Body of pancreas (tissue), 4 donors: Measurements from ENCODE around the gene TOR2A. TPM values are rescaled to one million over a fixed set of nuclear protein-coding genes. Genes with fewer than 3 reads are reported as not detected.

Source experiments
- ATAC-seq: fragments of 150-250 bp; one replicate; pipeline ENCODE4 v1.9.1; 2016
- DNase-seq, 4 donors: peaks; one replicate each; pipeline ENCODE4 v3.0.0-alpha.2; 2019
- H3K27ac ChIP-seq, 4 donors: fragments of 200-600 bp; sonication (generic); 1 replicate in 3 of 4; 2 replicates in 1 of 4; pipeline versions ENCODE4 v1.5.1 to v1.6.1; 2016 to 2019; ENCODE audit warnings: mild to moderate bottlenecking in 1 of 4, mixed read lengths in 1 of 4, moderate library complexity in 1 of 4
- H3K27me3 ChIP-seq, 2 donors: fragments of 200-600 bp; sonication (generic); one replicate each; pipeline ENCODE4 v1.6.0; 2016; ENCODE audit warnings: mild to moderate bottlenecking in 1 of 2
- H3K36me3 ChIP-seq, 2 donors: fragments of 200-600 bp; sonication (generic); replicated peaks in 1 of 2; 2 replicates each; pipeline ENCODE4 v1.5.1; 2016; ENCODE audit warnings: low read depth in 2 of 2; ENCODE audit not compliant: insufficient read depth in 1 of 2
- H3K4me1 ChIP-seq: fragments of 200-600 bp; sonication (generic); one replicate; pipeline ENCODE4 v1.6.0; 2016
- H3K4me3 ChIP-seq, 2 donors: fragments of 200-600 bp; sonication (generic); 1 replicate in 1 of 2; 2 replicates in 1 of 2; pipeline ENCODE4 v1.5.1; 2016 to 2019
- H3K9me3 ChIP-seq, 3 donors: fragments of 200-600 bp; sonication (generic); 1 replicate in 2 of 3; 2 replicates in 1 of 3; pipeline ENCODE4 v1.5.1; 2016
- CTCF ChIP-seq, 7 experiments: fragments of 450-650 bp in 4 of 7; fragments of 200-600 bp in 3 of 7; sonication (generic) in 3 of 7; IDR thresholded peaks; one replicate each; pipeline ENCODE4 v1.5.1; 2016 to 2019; ENCODE audit warnings: antibody characterized with exemption in 7 of 7
- POLR2A ChIP-seq, 3 donors: fragments of 450-650 bp; IDR thresholded peaks; one replicate each; pipeline ENCODE4 v1.6.1; 2016; ENCODE audit warnings: antibody characterized with exemption in 3 of 3, mild to moderate bottlenecking in 2 of 3
- WGBS, 2 donors: methylation state at CpG; one replicate each; pipeline ENCODE4 v1.1.5; 2017; 5-methylcytosine and 5-hydroxymethylcytosine counted together
- intact Hi-C: fragments of 100-400 bp; cut with DNase I; formaldehyde crosslinking; loops from one replicate; pipeline ENCODE4 v1.15.1; 2023
- total RNA-seq, 2 donors: library from RNA; depleted of rRNA; stranded (reverse); fragments of >200 nt; gene quantifications; one replicate each; pipeline ENCODE4 v1.1.0, GENCODE V29; 2016

The TOR2A gene
- total RNA-seq, 2 donors from 2014 or later, result 8.3 to 14.2 TPM

GRCh38 chr9:127729522-127730256 is 5.4 kb downstream of the TOR2A start:
- Histone ChIP-seq H3K4me3 (no peak overlapping the region), H3K27ac (no peak overlapping the region), H3K4me1 (peaks cover 7% of the 10 kb centered on the region), H3K9me3 (no peaks in the 10 kb centered on the region), H3K36me3 (no peaks in the 10 kb centered on the region), H3K27me3 (no peaks in the 10 kb centered on the region)
- DNase-seq (no peak), ATAC-seq (no peak)
- TF ChIP-seq CTCF (IDR thresholded peaks at IDR 0.05) (no peak), POLR2A (IDR thresholded peaks at IDR 0.05) (no peak)
- intact Hi-C loops, result loop anchor here (5.0 to 10.0 kb wide), 4 partner anchors 53 to 193 kb away; partner anchors contain the start of gene AK1
- WGBS, 2 donors, result 79 to 86% methylated on average over 10 to 18 of the region's 18 CpGs

- Histone ChIP-seq H3K27me3 (no peaks in the 10 kb centered on the region), H3K4me3 (no peak overlapping the region), H3K36me3 (no peaks in the 10 kb centered on the region), H3K9me3 (no peaks in the 10 kb centered on the region), H3K27ac (no peak overlapping the region), H3K4me1 (no peaks in the 10 kb centered on the region)
- WGBS, 2 donors, result 83 to 85% methylated on average over 5 to 8 of the region's 8 CpGs
- TF ChIP-seq POLR2A (IDR thresholded peaks at IDR 0.05) (no peak), CTCF (IDR thresholded peaks at IDR 0.05) (no peak)
- DNase-seq (no peak), ATAC-seq (no peak)
- intact Hi-C loops, result no loop called here
Observed at GRCh38 chr9:127728808-127729207, 6.3 kb downstream of the TOR2A start.

GRCh38 chr9:127726871-127727270 is 8.2 kb downstream of the TOR2A start:
- WGBS, 2 donors, result 80 to 85% methylated on average over 2 to 8 of the region's 8 CpGs
- no peak overlapping the region for H3K27ac ChIP-seq

GRCh38 chr9:127724012-127724411 is 11.1 kb downstream of the TOR2A start:
- intact Hi-C loops, result no loop called here
- TF ChIP-seq POLR2A (IDR thresholded peaks at IDR 0.05) (no peak), CTCF (IDR thresholded peaks at IDR 0.05) (no peak)
- DNase-seq, result no peak
- no peaks in the 10 kb centered on the region for H3K27me3 ChIP-seq
- H3K27ac ChIP-seq, result no peak overlapping the region
- no peaks in the 10 kb centered on the region for H3K4me1 ChIP-seq
- no peak for ATAC-seq
- H3K4me3 ChIP-seq, result no peak overlapping the region
- 62 to 73% methylated on average over 11 to 22 of the region's 23 CpGs for WGBS, 2 donors
- no peaks in the 10 kb centered on the region for H3K9me3 ChIP-seq
- no peaks in the 10 kb centered on the region for H3K36me3 ChIP-seq

More at GRCh38 chr9:127726871-127727270, 8.2 kb downstream of the TOR2A start:
- H3K27me3 ChIP-seq, result no peaks in the 10 kb centered on the region
- intact Hi-C loops, result no loop called here
- DNase-seq (no peak), ATAC-seq (no peak)
- H3K36me3 ChIP-seq, result no peaks in the 10 kb centered on the region
- TF ChIP-seq CTCF (IDR thresholded peaks at IDR 0.05) (no peak), POLR2A (IDR thresholded peaks at IDR 0.05) (no peak)
- no peak overlapping the region for H3K4me3 ChIP-seq
- no peaks in the 10 kb centered on the region for H3K9me3 ChIP-seq
- H3K4me1 ChIP-seq, result no peaks in the 10 kb centered on the region

GRCh38 chr9:127723444-127723843 is 11.7 kb downstream of the TOR2A start:
- Histone ChIP-seq H3K9me3 (no peaks in the 10 kb centered on the region), H3K27ac (no peak overlapping the region), H3K36me3 (no peaks in the 10 kb centered on the region), H3K27me3 (no peaks in the 10 kb centered on the region), H3K4me3 (no peak overlapping the region), H3K4me1 (no peaks in the 10 kb centered on the region)
- ATAC-seq (no peak), DNase-seq (no peak)
- TF ChIP-seq CTCF (IDR thresholded peaks at IDR 0.05) (no peak), POLR2A (IDR thresholded peaks at IDR 0.05) (no peak)
- WGBS, 2 donors, result 89% methylated on average over 3 to 5 of the region's 5 CpGs
- intact Hi-C loops, result no loop called here
